K562 (cell line): ENCODE measurements around the gene TTC28. TPM values are rescaled to one million over a fixed set of nuclear protein-coding genes. Genes with fewer than 3 reads are reported as not detected.

Source experiments
- ETV5 ChIP-seq: sonication (generic); formaldehyde crosslinking; IDR thresholded peaks from 2 replicates; pipeline ENCODE4 v1.4.0; 2020; ENCODE audit warnings: low read depth, mild to moderate bottlenecking, missing genetic modification reagents
- PHF8 ChIP-seq: fragments of 200-600 bp; sonication (generic); IDR thresholded peaks from 2 replicates; pipeline ENCODE4 v1.6.1; 2012; ENCODE audit warnings: mixed run types, mild to moderate bottlenecking, inconsistent platforms, low read length, moderate library complexity, borderline replicate concordance
- TOE1 ChIP-seq, 2 experiments: fragments of 450-650 bp in 1 of 2; sonication (generic) in 1 of 2; formaldehyde crosslinking in 1 of 2; IDR thresholded peaks; 2 replicates each; pipeline versions ENCODE4 v1.7.1 to v1.8.0; 2016 to 2022; ENCODE audit warnings: borderline replicate concordance in 2 of 2, mild to moderate bottlenecking in 2 of 2, antibody characterized with exemption in 1 of 2, inconsistent platforms in 1 of 2, low read depth in 1 of 2, missing genetic modification reagents in 1 of 2, moderate library complexity in 1 of 2
- polyA plus RNA-seq, 8 experiments: library from polyadenylated mRNA; depleted of rRNA in 4 of 8; stranded (reverse) in 5 of 8; unstranded in 3 of 8; fragments of >200 nt; fragmentation: Nextera tagmentation in 2 of 8; fragmentation: Illumina TruSeq in 1 of 8; extraction: Ambion mirVana in 2 of 8; extraction: Trizol in 1 of 8; gene quantifications; 2 replicates each; pipeline versions ENCODE4 v1.2.1 to v1.2.3, GENCODE V29; 2011 to 2014; ENCODE audit warnings: inconsistent platforms in 1 of 8, missing spikeins in 1 of 8
- total RNA-seq, 7 experiments: library from RNA; depleted of rRNA in 6 of 7; stranded (reverse); fragments of >200 nt in 6 of 7; fragmentation: Illumina TruSeq in 2 of 7; extraction: Trizol in 2 of 7; gene quantifications; 2 replicates each; pipeline versions ENCODE4 v1.2.1 to v1.2.3, GENCODE V29; 2011 to 2021; ENCODE audit warnings: low replicate concordance in 1 of 7
- TF ChIP-seq, protein P1 (sequence below): sonication (generic); formaldehyde crosslinking; IDR thresholded peaks from 2 replicates; pipeline ENCODE4 v1.8.1; 2023; ENCODE audit warnings: missing genetic modification reagents, mild to moderate bottlenecking, borderline replicate concordance
- TF ChIP-seq, protein P2 (sequence below): fragments of 250-450 bp; sonication (Bioruptor Pico); IDR thresholded peaks from 2 replicates; pipeline ENCODE4 v1.5.0; 2021; ENCODE audit warnings: mild to moderate bottlenecking, moderate library complexity
- TF ChIP-seq, protein P3 (sequence below), 2 experiments: fragments of 450-650 bp in 1 of 2; sonication (generic) in 1 of 2; formaldehyde crosslinking; conservative IDR thresholded peaks; 2 replicates each; pipeline versions ENCODE4 v1.4.0 to v1.8.1; 2020 to 2022; ENCODE audit warnings: mild to moderate bottlenecking in 1 of 2, missing genetic modification reagents in 1 of 2
- TF ChIP-seq, protein P4 (sequence below): fragments of 450-650 bp; IDR thresholded peaks from 2 replicates; pipeline ENCODE4 v1.6.1; 2017; ENCODE audit warnings: antibody characterized with exemption, mild to moderate bottlenecking
- TF ChIP-seq, protein P5 (sequence below): sonication (generic); formaldehyde crosslinking; IDR thresholded peaks from 2 replicates; pipeline ENCODE4 v1.8.0; 2023; ENCODE audit warnings: mild to moderate bottlenecking, missing genetic modification reagents

The TTC28 gene
- total and polyA plus RNA-seq, 9 of the 15 experiments (the other 6 are each of a cell fraction or from before 2014, with no cell fraction given), result 0.22 to 10.7 (median 3.1) TPM

DNA sequence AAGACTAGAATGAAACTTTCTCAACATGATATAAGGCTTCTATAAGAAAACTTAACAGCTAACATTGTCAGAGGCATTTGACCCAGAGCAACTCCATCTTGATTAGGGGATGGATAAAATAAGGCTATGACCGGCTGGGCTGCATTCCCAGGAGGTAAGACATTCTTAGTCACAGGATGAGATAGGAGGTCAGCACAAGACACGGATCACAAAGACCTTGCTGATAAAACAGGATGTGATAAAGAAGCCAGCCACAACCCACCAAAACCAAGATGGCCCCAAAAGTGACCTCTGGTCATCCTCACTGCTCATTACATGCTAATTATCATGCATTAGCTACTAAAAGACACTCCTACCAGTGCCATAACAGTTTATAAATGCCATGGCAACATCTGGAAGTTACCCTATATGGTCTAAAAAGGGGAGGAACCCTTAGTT lies 135.2 kb downstream of the TTC28 start (continued):
- TF ChIP-seq, protein P1, sequence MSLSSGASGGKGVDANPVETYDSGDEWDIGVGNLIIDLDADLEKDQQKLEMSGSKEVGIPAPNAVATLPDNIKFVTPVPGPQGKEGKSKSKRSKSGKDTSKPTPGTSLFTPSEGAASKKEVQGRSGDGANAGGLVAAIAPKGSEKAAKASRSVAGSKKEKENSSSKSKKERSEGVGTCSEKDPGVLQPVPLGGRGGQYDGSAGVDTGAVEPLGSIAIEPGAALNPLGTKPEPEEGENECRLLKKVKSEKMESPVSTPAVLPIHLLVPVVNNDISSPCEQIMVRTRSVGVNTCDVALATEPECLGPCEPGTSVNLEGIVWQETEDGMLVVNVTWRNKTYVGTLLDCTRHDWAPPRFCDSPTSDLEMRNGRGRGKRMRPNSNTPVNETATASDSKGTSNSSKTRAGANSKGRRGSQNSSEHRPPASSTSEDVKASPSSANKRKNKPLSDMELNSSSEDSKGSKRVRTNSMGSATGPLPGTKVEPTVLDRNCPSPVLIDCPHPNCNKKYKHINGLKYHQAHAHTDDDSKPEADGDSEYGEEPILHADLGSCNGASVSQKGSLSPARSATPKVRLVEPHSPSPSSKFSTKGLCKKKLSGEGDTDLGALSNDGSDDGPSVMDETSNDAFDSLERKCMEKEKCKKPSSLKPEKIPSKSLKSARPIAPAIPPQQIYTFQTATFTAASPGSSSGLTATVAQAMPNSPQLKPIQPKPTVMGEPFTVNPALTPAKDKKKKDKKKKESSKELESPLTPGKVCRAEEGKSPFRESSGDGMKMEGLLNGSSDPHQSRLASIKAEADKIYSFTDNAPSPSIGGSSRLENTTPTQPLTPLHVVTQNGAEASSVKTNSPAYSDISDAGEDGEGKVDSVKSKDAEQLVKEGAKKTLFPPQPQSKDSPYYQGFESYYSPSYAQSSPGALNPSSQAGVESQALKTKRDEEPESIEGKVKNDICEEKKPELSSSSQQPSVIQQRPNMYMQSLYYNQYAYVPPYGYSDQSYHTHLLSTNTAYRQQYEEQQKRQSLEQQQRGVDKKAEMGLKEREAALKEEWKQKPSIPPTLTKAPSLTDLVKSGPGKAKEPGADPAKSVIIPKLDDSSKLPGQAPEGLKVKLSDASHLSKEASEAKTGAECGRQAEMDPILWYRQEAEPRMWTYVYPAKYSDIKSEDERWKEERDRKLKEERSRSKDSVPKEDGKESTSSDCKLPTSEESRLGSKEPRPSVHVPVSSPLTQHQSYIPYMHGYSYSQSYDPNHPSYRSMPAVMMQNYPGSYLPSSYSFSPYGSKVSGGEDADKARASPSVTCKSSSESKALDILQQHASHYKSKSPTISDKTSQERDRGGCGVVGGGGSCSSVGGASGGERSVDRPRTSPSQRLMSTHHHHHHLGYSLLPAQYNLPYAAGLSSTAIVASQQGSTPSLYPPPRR, result no peak
- TF ChIP-seq TOE1 (IDR thresholded peaks at IDR 0.05; ENCODE audit: borderline replicate concordance), result no peak
- no peak for TF ChIP-seq TOE1 (CRISPR knock-in tag; IDR thresholded peaks at IDR 0.05; ENCODE audit: borderline replicate concordance, low read depth)
- TF ChIP-seq, protein P2, sequence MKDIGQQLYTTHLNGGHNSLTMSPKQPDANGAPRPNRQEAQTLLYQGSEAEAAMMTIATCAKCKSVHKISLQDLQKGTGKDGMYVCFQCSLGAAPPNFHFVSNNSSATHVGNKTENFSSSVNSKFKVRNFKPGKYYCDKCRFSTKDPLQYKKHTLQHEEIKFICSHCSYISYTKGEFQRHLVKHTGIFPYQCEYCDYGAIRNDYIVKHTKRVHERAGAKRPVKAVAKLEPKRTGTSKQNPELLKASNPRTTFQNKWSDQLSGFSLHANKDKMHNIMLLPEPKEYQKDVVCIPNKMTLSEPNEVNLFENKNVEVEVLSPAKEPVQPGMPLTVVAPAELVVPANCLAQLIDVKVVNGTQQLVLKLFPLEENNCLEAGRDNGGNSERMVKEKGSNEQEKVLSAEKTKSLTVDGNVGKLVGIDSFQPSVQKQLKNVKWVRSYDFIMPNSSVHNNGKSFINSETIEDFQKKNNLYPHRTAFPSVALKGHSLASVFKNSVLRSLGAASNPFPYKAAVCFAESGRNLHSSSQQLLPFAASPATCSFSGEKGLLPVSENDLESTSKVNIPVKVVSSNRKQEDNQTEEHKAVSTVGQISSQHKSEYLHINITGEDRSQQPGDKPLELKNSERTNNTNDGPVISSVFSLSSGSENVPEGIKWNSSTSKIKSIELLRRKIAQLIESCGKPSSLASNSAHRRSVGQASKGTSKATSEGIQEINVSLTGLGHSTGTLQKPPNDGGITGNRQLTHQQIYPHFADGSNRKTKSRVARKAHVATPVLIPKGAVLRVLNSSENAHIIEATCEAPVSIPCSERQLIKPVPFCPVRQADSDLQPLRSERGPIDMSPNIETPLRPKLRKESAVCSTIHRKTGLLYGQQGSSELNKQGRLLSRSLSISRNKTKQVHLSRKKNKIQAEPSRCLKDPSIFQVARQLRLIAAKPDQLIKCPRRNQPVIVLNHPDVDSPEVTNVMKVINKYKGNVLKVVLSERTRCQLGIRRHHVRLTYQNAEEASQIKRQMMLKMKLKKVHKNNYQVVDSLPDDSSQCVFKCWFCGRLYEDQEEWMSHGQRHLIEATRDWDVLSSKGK (CRISPR knock-in tag), result no peak
- TF ChIP-seq, protein P3, sequence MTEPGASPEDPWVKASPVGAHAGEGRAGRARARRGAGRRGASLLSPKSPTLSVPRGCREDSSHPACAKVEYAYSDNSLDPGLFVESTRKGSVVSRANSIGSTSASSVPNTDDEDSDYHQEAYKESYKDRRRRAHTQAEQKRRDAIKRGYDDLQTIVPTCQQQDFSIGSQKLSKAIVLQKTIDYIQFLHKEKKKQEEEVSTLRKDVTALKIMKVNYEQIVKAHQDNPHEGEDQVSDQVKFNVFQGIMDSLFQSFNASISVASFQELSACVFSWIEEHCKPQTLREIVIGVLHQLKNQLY (CRISPR knock-in tag; conservative IDR thresholded peaks at IDR 0.05), result no peak
- no peak for TF ChIP-seq ETV5 (CRISPR knock-in tag)
- TF ChIP-seq, protein P4, sequence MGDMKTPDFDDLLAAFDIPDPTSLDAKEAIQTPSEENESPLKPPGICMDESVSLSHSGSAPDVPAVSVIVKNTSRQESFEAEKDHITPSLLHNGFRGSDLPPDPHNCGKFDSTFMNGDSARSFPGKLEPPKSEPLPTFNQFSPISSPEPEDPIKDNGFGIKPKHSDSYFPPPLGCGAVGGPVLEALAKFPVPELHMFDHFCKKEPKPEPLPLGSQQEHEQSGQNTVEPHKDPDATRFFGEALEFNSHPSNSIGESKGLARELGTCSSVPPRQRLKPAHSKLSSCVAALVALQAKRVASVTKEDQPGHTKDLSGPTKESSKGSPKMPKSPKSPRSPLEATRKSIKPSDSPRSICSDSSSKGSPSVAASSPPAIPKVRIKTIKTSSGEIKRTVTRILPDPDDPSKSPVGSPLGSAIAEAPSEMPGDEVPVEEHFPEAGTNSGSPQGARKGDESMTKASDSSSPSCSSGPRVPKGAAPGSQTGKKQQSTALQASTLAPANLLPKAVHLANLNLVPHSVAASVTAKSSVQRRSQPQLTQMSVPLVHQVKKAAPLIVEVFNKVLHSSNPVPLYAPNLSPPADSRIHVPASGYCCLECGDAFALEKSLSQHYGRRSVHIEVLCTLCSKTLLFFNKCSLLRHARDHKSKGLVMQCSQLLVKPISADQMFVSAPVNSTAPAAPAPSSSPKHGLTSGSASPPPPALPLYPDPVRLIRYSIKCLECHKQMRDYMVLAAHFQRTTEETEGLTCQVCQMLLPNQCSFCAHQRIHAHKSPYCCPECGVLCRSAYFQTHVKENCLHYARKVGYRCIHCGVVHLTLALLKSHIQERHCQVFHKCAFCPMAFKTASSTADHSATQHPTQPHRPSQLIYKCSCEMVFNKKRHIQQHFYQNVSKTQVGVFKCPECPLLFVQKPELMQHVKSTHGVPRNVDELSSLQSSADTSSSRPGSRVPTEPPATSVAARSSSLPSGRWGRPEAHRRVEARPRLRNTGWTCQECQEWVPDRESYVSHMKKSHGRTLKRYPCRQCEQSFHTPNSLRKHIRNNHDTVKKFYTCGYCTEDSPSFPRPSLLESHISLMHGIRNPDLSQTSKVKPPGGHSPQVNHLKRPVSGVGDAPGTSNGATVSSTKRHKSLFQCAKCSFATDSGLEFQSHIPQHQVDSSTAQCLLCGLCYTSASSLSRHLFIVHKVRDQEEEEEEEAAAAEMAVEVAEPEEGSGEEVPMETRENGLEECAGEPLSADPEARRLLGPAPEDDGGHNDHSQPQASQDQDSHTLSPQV, result peak; percentile 79
- no peak for TF ChIP-seq PHF8
- TF ChIP-seq, protein P5, sequence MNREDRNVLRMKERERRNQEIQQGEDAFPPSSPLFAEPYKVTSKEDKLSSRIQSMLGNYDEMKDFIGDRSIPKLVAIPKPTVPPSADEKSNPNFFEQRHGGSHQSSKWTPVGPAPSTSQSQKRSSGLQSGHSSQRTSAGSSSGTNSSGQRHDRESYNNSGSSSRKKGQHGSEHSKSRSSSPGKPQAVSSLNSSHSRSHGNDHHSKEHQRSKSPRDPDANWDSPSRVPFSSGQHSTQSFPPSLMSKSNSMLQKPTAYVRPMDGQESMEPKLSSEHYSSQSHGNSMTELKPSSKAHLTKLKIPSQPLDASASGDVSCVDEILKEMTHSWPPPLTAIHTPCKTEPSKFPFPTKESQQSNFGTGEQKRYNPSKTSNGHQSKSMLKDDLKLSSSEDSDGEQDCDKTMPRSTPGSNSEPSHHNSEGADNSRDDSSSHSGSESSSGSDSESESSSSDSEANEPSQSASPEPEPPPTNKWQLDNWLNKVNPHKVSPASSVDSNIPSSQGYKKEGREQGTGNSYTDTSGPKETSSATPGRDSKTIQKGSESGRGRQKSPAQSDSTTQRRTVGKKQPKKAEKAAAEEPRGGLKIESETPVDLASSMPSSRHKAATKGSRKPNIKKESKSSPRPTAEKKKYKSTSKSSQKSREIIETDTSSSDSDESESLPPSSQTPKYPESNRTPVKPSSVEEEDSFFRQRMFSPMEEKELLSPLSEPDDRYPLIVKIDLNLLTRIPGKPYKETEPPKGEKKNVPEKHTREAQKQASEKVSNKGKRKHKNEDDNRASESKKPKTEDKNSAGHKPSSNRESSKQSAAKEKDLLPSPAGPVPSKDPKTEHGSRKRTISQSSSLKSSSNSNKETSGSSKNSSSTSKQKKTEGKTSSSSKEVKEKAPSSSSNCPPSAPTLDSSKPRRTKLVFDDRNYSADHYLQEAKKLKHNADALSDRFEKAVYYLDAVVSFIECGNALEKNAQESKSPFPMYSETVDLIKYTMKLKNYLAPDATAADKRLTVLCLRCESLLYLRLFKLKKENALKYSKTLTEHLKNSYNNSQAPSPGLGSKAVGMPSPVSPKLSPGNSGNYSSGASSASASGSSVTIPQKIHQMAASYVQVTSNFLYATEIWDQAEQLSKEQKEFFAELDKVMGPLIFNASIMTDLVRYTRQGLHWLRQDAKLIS, result no peak
